IMR-90 (cell line): ENCODE data around the gene PC. TPM values are rescaled to one million over a fixed set of nuclear protein-coding genes. Genes with fewer than 3 reads are reported as not detected.
A peak's percentile ranks its signal among the peaks of the same experiment; 100 is the strongest.

Source experiments
- ATAC-seq: fragments of 200-7000 bp; cut with Tn5 transposase; 2 replicates; pipeline ENCODE4 v1.9.1; 2020; ENCODE audit warnings: low read depth, mild to moderate bottlenecking, moderate library complexity
- BruUV-seq: library from RNA; stranded (reverse); fragments of 400-500 nt; replicated peaks from 2 replicates; lab custom pipeline; 2021; lab: Mats Ljungman, UMichigan
- CTCF ChIA-PET: fragments of 300-600 bp; formaldehyde crosslinking; extraction: SDS; loops from one replicate; lab custom pipeline; 2021; ENCODE audit warnings: antibody characterized with exemption; lab: Yijun Ruan, JAX
- POLR2A ChIA-PET: fragments of 300-600 bp; sonication (Branson Sonifier 250); formaldehyde crosslinking; loops from one replicate; lab custom pipeline; 2022; ENCODE audit warnings: antibody characterized with exemption; ENCODE audit not compliant: unreplicated experiment; lab: Charles Lee
- DNase-seq: peaks from one replicate; pipeline ENCODE4 v3.0.0; 2013
- H2AFZ ChIP-seq: replicated peaks from 2 replicates; pipeline ENCODE3; 2013; ENCODE audit warnings: low read length, mild to moderate bottlenecking; ENCODE audit not compliant: poor library complexity
- H2AK5ac ChIP-seq: 2 replicates; pipeline ENCODE4 v1.6.1; 2013; ENCODE audit warnings: low read depth, low read length, inconsistent platforms
- H2AK9ac ChIP-seq: replicated peaks from 2 replicates; pipeline ENCODE3; 2013; ENCODE audit warnings: mild to moderate bottlenecking, low read depth, low read length, moderate library complexity; ENCODE audit not compliant: poor library complexity
- H2BK120ac ChIP-seq: 2 replicates; pipeline ENCODE4 v1.6.1; 2013; ENCODE audit warnings: low read depth, low read length, inconsistent platforms
- H2BK15ac ChIP-seq: 3 replicates; pipeline ENCODE4 v1.6.1; 2013; ENCODE audit warnings: low read depth, low read length, inconsistent platforms
- H2BK20ac ChIP-seq: 2 replicates; pipeline ENCODE4 v1.6.1; 2013; ENCODE audit warnings: low read depth, mild to moderate bottlenecking, inconsistent platforms, low read length, moderate library complexity
- H2BK5ac ChIP-seq: 2 replicates; pipeline ENCODE4 v1.6.1; 2013; ENCODE audit warnings: mild to moderate bottlenecking, low read depth, low read length, inconsistent platforms; ENCODE audit not compliant: poor library complexity, severe bottlenecking
- H3K14ac ChIP-seq: replicated peaks from 2 replicates; pipeline ENCODE4 v1.6.1; 2013; ENCODE audit warnings: low read depth, low read length, inconsistent platforms
- H3K18ac ChIP-seq: 2 replicates; pipeline ENCODE4 v1.6.1; 2013; ENCODE audit warnings: low read depth, low read length, control low read depth
- H3K23ac ChIP-seq: 2 replicates; pipeline ENCODE4 v1.6.1; 2013; ENCODE audit warnings: low read depth, low read length, inconsistent platforms
- H3K27ac ChIP-seq: 2 replicates; pipeline ENCODE4 v1.5.1; 2013; ENCODE audit warnings: mild to moderate bottlenecking, control low read depth, low read length; ENCODE audit not compliant: insufficient read depth
- H3K27me3 ChIP-seq: 2 replicates; pipeline ENCODE4 v1.6.1; 2013; ENCODE audit warnings: low read length; ENCODE audit not compliant: control insufficient read depth, insufficient read depth
- H3K36me3 ChIP-seq: 2 replicates; pipeline ENCODE4 v1.6.1; 2013; ENCODE audit warnings: low read length, mixed read lengths; ENCODE audit not compliant: control insufficient read depth, insufficient read depth
- H3K4ac ChIP-seq: 2 replicates; pipeline ENCODE4 v1.6.1; 2013; ENCODE audit warnings: low read depth, low read length, inconsistent platforms
- H3K4me1 ChIP-seq: 2 replicates; pipeline ENCODE4 v1.6.1; 2013; ENCODE audit warnings: low read length, mixed read lengths; ENCODE audit not compliant: control insufficient read depth, insufficient read depth
- H3K4me2 ChIP-seq: 2 replicates; pipeline ENCODE4 v1.6.1; 2013; ENCODE audit warnings: low read depth, mild to moderate bottlenecking, control low read depth, low read length, moderate library complexity
- H3K4me3 ChIP-seq: 2 replicates; pipeline ENCODE4 v1.5.1; 2013; ENCODE audit warnings: low read depth, mild to moderate bottlenecking, control low read depth, low read length, moderate library complexity; ENCODE audit not compliant: insufficient read depth
- H3K56ac ChIP-seq: 2 replicates; pipeline ENCODE4 v1.6.1; 2013; ENCODE audit warnings: low read length, inconsistent platforms; ENCODE audit not compliant: insufficient read depth; ENCODE audit errors: extremely low read depth
- H3K79me1 ChIP-seq, 2 experiments: 2 replicates each; pipeline ENCODE4 v1.6.1; 2013; ENCODE audit warnings: low read length in 2 of 2, inconsistent platforms in 1 of 2, low read depth in 1 of 2
- H3K9ac ChIP-seq: 2 replicates; pipeline ENCODE4 v1.6.1; 2013; ENCODE audit warnings: low read depth, low read length, control low read depth
- H3K9me1 ChIP-seq: 2 replicates; pipeline ENCODE4 v1.6.1; 2013; ENCODE audit warnings: low read length, inconsistent platforms; ENCODE audit not compliant: insufficient read depth
- H3K9me3 ChIP-seq: 2 replicates; pipeline ENCODE4 v1.6.1; 2013; ENCODE audit warnings: low read length; ENCODE audit not compliant: control insufficient read depth, insufficient read depth
- H4K20me1 ChIP-seq: 2 replicates; pipeline ENCODE4 v1.6.1; 2013; ENCODE audit warnings: low read length, inconsistent platforms; ENCODE audit not compliant: insufficient read depth
- H4K5ac ChIP-seq: 2 replicates; pipeline ENCODE4 v1.6.1; 2013; ENCODE audit warnings: mild to moderate bottlenecking, low read depth, low read length, control low read depth
- H4K8ac ChIP-seq, 2 experiments: 2 replicates each; pipeline ENCODE4 v1.6.1; 2013; ENCODE audit warnings: low read depth in 2 of 2, low read length in 2 of 2, control low read depth in 1 of 2, inconsistent platforms in 1 of 2
- H4K91ac ChIP-seq: 2 replicates; pipeline ENCODE4 v1.6.1; 2013; ENCODE audit warnings: low read depth, low read length, inconsistent platforms; ENCODE audit not compliant: insufficient read depth
- BHLHE40 ChIP-seq: fragments of 150-350 bp; IDR thresholded peaks from 2 replicates; pipeline ENCODE4 v1.6.1; 2016; ENCODE audit warnings: mild to moderate bottlenecking, low read depth, low read length
- CEBPB ChIP-seq: IDR thresholded peaks from 2 replicates; pipeline ENCODE4 v1.6.1; 2012; ENCODE audit warnings: low read depth, low read length, improper control_type of control experiment
- CHD1 ChIP-seq: IDR thresholded peaks from 2 replicates; pipeline ENCODE4 v1.6.1; 2012; ENCODE audit warnings: low read depth, low read length, improper control_type of control experiment
- FOS ChIP-seq: fragments of 150-350 bp; IDR thresholded peaks from 2 replicates; pipeline ENCODE4 v1.6.1; 2016; ENCODE audit warnings: low read depth, low read length
- MAZ ChIP-seq: IDR thresholded peaks from 2 replicates; pipeline ENCODE4 v1.6.1; 2012; ENCODE audit warnings: low read depth, mild to moderate bottlenecking, low read length, improper control_type of control experiment, moderate library complexity, borderline replicate concordance
- MXI1 ChIP-seq: IDR thresholded peaks from 2 replicates; pipeline ENCODE4 v1.6.1; 2012; ENCODE audit warnings: low read depth, mild to moderate bottlenecking, low read length, moderate library complexity, borderline replicate concordance
- NFE2L2 ChIP-seq: fragments of 150-350 bp; IDR thresholded peaks from 2 replicates; pipeline ENCODE4 v1.6.1; 2016; ENCODE audit warnings: low read depth, mild to moderate bottlenecking, low read length
- POLR2A ChIP-seq: IDR thresholded peaks from 2 replicates; pipeline ENCODE4 v1.6.1; 2012; ENCODE audit warnings: mild to moderate bottlenecking, low read depth, low read length
- RAD21 ChIP-seq: IDR thresholded peaks from 2 replicates; pipeline ENCODE4 v1.6.1; 2012; ENCODE audit warnings: low read length, improper control_type of control experiment
- RCOR1 ChIP-seq: IDR thresholded peaks from 2 replicates; pipeline ENCODE4 v1.6.1; 2012; ENCODE audit warnings: mild to moderate bottlenecking, low read length, improper control_type of control experiment; ENCODE audit not compliant: insufficient replicate concordance
- RFX5 ChIP-seq: IDR thresholded peaks from 2 replicates; pipeline ENCODE4 v1.8.0; 2012; ENCODE audit warnings: low read depth, mild to moderate bottlenecking, low read length, moderate library complexity
- SMC3 ChIP-seq: fragments of 150-350 bp; IDR thresholded peaks from 2 replicates; pipeline ENCODE4 v1.6.1; 2016; ENCODE audit warnings: low read depth, mild to moderate bottlenecking, antibody characterized with exemption, low read length, moderate library complexity
- WGBS, 2 experiments: methylation state at CpG; one replicate each; pipeline versions ENCODE4 v1.1.5 to v1.1.7; 2013; ENCODE audit warnings: missing lambda C conversion rate in 2 of 2; ENCODE audit not compliant: insufficient read length in 1 of 2; ENCODE audit errors: extremely low coverage in 2 of 2; 5-methylcytosine and 5-hydroxymethylcytosine counted together
- dilution Hi-C: fragments of 300-500 bp; cut with HindIII; formaldehyde crosslinking; loops from one replicate; pipeline ENCODE4 v1.14.3; 2018; ENCODE audit warnings: low sequenced_read_pairs; ENCODE audit not compliant: unreplicated experiment
- in situ Hi-C: fragments of 300-500 bp; cut with MboI; formaldehyde crosslinking; loops from 3 replicates; pipeline ENCODE4 v1.14.3; 2019; ENCODE audit warnings: low sequenced_read_pairs, inconsistent platforms, mixed read lengths
- intact Hi-C: fragments of 100-400 bp; cut with micrococcal nuclease; formaldehyde crosslinking; loops from 2 replicates; pipeline ENCODE4 v1.10.0; 2022
- polyA plus RNA-seq, 3 experiments: library from polyadenylated mRNA; depleted of rRNA; stranded (reverse); fragments of >200 nt; gene quantifications; 2 replicates each; pipeline ENCODE4 v1.2.3, GENCODE V29; 2012; ENCODE audit warnings: low replicate concordance in 1 of 3
- total RNA-seq: library from RNA; depleted of rRNA; stranded (reverse); fragments of >200 nt; gene quantifications from 2 replicates; pipeline ENCODE4 v1.2.3, GENCODE V29; 2012
- TF ChIP-seq, protein P1 (sequence below): fragments of 150-350 bp; IDR thresholded peaks from 2 replicates; pipeline ENCODE4 v1.6.1; 2016; ENCODE audit warnings: low read depth, mild to moderate bottlenecking, low read length, moderate library complexity, borderline replicate concordance
- TF ChIP-seq, protein P2 (sequence below): fragments of 150-350 bp; IDR thresholded peaks from 2 replicates; pipeline ENCODE4 v1.6.1; 2017; ENCODE audit warnings: mild to moderate bottlenecking, antibody characterized with exemption, low read length, low read depth

The PC gene
- total and polyA plus RNA-seq, 2 of the 4 experiments (the other 2 are of a cell fraction), result 13.6 to 15.7 TPM

DNA sequence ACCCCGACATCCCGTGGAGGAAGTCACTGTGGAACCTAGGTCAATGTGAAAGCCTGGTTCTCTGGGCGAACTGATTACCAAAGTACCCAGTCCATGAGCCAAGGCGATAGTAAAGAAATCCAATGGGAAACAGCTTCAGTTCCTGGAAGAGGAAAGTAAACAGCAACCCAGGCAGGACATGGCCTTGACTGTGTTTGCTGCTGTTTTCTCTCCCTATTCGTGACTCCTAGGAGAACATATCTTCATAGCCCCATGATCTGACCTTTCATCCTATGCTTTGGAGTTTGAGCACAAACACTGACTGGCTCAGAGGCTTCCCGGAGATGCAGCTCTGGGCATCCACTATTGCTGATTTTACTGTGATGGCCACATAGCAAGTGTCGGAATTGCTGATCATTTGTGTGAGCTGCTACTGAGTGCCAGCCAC is 56.2 kb downstream of the PC start:
- H3K56ac ChIP-seq, result no peak overlapping the region
- H3K14ac ChIP-seq, result no peak overlapping the region
- H4K8ac ChIP-seq, result no peak overlapping the region
- in situ Hi-C loops (no loop called here), intact Hi-C loops (loop anchor here (1.0 kb wide), 1 partner anchor 18 kb away; no protein-coding TSS in a partner anchor), dilution Hi-C loops (no loop called here)
- H3K9ac ChIP-seq, result no peak overlapping the region
- peaks cover 22% of the 10 kb centered on the region for H3K9me1 ChIP-seq
- no peak overlapping the region for H3K4me3 ChIP-seq
- peaks cover 17% of the 10 kb centered on the region for H3K4me1 ChIP-seq
- no peak overlapping the region for H3K4ac ChIP-seq
- 0 out of 2 replicates have a peak, but pooled peaks cover 2% of the 10 kb centered on the region for H3K36me3 ChIP-seq
- no peak overlapping the region for H3K23ac ChIP-seq
- H3K79me1 ChIP-seq, result peaks cover 0 to 21% of the 10 kb centered on the region in 2 experiments; a peak in 2 of 4 replicates
- no peaks in the 10 kb centered on the region for H3K27me3 ChIP-seq
- no peak overlapping the region for H4K5ac ChIP-seq
- DNase-seq, result no peak
- no peaks in the 10 kb centered on the region for H3K9me3 ChIP-seq
- no peak overlapping the region for H2BK5ac ChIP-seq
- H2BK120ac ChIP-seq, result no peak overlapping the region
- no peaks in the 10 kb centered on the region; the same call in 1 of the 2 replicates for H4K20me1 ChIP-seq
- CTCF ChIA-PET, result no interaction called here
- H3K18ac ChIP-seq, result no peak overlapping the region
- no peak for ATAC-seq
- no peak overlapping the region for H4K91ac ChIP-seq
- POLR2A ChIA-PET, result no interaction called here
- H2AFZ ChIP-seq, result peak overlapping the region; percentile 48
- no TSS peak for BruUV-seq
- 88% methylated on average over 4 of the region's 7 CpGs; no CpG with 5 or more reads in 1 of the 2 experiments for WGBS, 2 experiments
- no peak overlapping the region for H2BK15ac ChIP-seq
- TF ChIP-seq CEBPB (no peak), POLR2A (no peak), RFX5 (no peak), RCOR1 (no peak), SMC3 (no peak), NFE2L2 (no peak), CHD1 (no peak), BHLHE40 (no peak), MAZ (no peak), FOS (no peak), RAD21 (no peak), MXI1 (no peak)
- TF ChIP-seq, protein P1, sequence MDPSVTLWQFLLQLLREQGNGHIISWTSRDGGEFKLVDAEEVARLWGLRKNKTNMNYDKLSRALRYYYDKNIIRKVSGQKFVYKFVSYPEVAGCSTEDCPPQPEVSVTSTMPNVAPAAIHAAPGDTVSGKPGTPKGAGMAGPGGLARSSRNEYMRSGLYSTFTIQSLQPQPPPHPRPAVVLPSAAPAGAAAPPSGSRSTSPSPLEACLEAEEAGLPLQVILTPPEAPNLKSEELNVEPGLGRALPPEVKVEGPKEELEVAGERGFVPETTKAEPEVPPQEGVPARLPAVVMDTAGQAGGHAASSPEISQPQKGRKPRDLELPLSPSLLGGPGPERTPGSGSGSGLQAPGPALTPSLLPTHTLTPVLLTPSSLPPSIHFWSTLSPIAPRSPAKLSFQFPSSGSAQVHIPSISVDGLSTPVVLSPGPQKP, result no peak
- TF ChIP-seq, protein P2, sequence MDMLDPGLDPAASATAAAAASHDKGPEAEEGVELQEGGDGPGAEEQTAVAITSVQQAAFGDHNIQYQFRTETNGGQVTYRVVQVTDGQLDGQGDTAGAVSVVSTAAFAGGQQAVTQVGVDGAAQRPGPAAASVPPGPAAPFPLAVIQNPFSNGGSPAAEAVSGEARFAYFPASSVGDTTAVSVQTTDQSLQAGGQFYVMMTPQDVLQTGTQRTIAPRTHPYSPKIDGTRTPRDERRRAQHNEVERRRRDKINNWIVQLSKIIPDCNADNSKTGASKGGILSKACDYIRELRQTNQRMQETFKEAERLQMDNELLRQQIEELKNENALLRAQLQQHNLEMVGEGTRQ, result no peak
- no peak overlapping the region for H3K27ac ChIP-seq
- H2AK5ac ChIP-seq, result no peak overlapping the region
- H2BK20ac ChIP-seq, result no peak overlapping the region
- no peak overlapping the region for H3K4me2 ChIP-seq
- no peak overlapping the region for H2AK9ac ChIP-seq
